HEK293 (cell line): ENCODE data around the gene TICRR.
A peak's percentile ranks its signal among the peaks of the same experiment; 100 is the strongest.

Source experiments
- FEZF1 ChIP-seq: fragments of 450-650 bp; formaldehyde crosslinking; IDR thresholded peaks from 2 replicates; pipeline ENCODE4 v1.5.1; 2016; ENCODE audit warnings: missing biosample characterization, missing genetic modification characterization
- HIC1 ChIP-seq: fragments of 450-650 bp; formaldehyde crosslinking; IDR thresholded peaks from 2 replicates; pipeline ENCODE4 v1.5.1; 2016; ENCODE audit warnings: missing biosample characterization, missing genetic modification characterization
- KLF8 ChIP-seq: fragments of 450-650 bp; formaldehyde crosslinking; IDR thresholded peaks from 2 replicates; pipeline ENCODE4 v1.5.1; 2016; ENCODE audit warnings: missing biosample characterization, missing genetic modification characterization
- MEIS1 ChIP-seq: sonication (generic); formaldehyde crosslinking; IDR thresholded peaks from 2 replicates; pipeline ENCODE4 v1.8.1; 2022; ENCODE audit warnings: missing genetic modification reagents, mild to moderate bottlenecking, borderline replicate concordance
- RBAK ChIP-seq: fragments of 450-650 bp; formaldehyde crosslinking; IDR thresholded peaks from 2 replicates; pipeline ENCODE4 v1.5.1; 2016; ENCODE audit warnings: missing biosample characterization, missing genetic modification characterization
- YY2 ChIP-seq: fragments of 450-650 bp; formaldehyde crosslinking; IDR thresholded peaks from 2 replicates; pipeline ENCODE4 v1.5.1; 2016; ENCODE audit warnings: missing biosample characterization, missing genetic modification characterization
- ZBTB17 ChIP-seq: fragments of 450-650 bp; formaldehyde crosslinking; IDR thresholded peaks from 2 replicates; pipeline ENCODE4 v1.5.1; 2016; ENCODE audit warnings: missing biosample characterization, missing genetic modification characterization
- ZBTB6 ChIP-seq: fragments of 450-650 bp; formaldehyde crosslinking; IDR thresholded peaks from 2 replicates; pipeline ENCODE4 v1.5.1; 2017; ENCODE audit warnings: missing biosample characterization, missing genetic modification characterization
- ZEB2 ChIP-seq: fragments of 450-650 bp; formaldehyde crosslinking; IDR thresholded peaks from 2 replicates; pipeline ENCODE4 v1.5.1; 2016; ENCODE audit warnings: missing biosample characterization, missing genetic modification characterization
- ZFHX2 ChIP-seq: fragments of 450-650 bp; formaldehyde crosslinking; conservative IDR thresholded peaks from 2 replicates; pipeline ENCODE4 v1.5.1; 2016; ENCODE audit warnings: missing biosample characterization, missing genetic modification characterization
- ZFP37 ChIP-seq: fragments of 450-650 bp; formaldehyde crosslinking; IDR thresholded peaks from 2 replicates; pipeline ENCODE4 v1.5.1; 2016; ENCODE audit warnings: missing biosample characterization, missing genetic modification characterization
- ZNF10 ChIP-seq: fragments of 450-650 bp; formaldehyde crosslinking; IDR thresholded peaks from 2 replicates; pipeline ENCODE4 v1.5.1; 2017; ENCODE audit warnings: missing biosample characterization, missing genetic modification characterization
- ZNF112 ChIP-seq: fragments of 450-650 bp; formaldehyde crosslinking; IDR thresholded peaks from 2 replicates; pipeline ENCODE4 v1.5.0; 2017; ENCODE audit warnings: missing biosample characterization, missing genetic modification characterization
- ZNF121 ChIP-seq: fragments of 450-650 bp; formaldehyde crosslinking; IDR thresholded peaks from 2 replicates; pipeline ENCODE4 v1.5.1; 2016; ENCODE audit warnings: missing biosample characterization, missing genetic modification characterization
- ZNF2 ChIP-seq: fragments of 450-650 bp; formaldehyde crosslinking; IDR thresholded peaks from 2 replicates; pipeline ENCODE4 v1.5.1; 2016; ENCODE audit warnings: missing biosample characterization, missing genetic modification characterization
- ZNF223 ChIP-seq: fragments of 450-650 bp; formaldehyde crosslinking; IDR thresholded peaks from 2 replicates; pipeline ENCODE4 v1.5.1; 2016; ENCODE audit warnings: missing biosample characterization, missing genetic modification characterization
- ZNF335 ChIP-seq: fragments of 450-650 bp; formaldehyde crosslinking; conservative IDR thresholded peaks from 2 replicates; pipeline ENCODE4 v1.5.1; 2016; ENCODE audit warnings: missing biosample characterization, missing genetic modification characterization
- ZNF350 ChIP-seq: fragments of 450-650 bp; formaldehyde crosslinking; IDR thresholded peaks from 2 replicates; pipeline ENCODE4 v1.5.0; 2017; ENCODE audit warnings: missing biosample characterization, mild to moderate bottlenecking, missing genetic modification characterization
- ZNF362 ChIP-seq: fragments of 450-650 bp; formaldehyde crosslinking; IDR thresholded peaks from 2 replicates; pipeline ENCODE4 v1.5.1; 2016; ENCODE audit warnings: missing biosample characterization, missing genetic modification characterization
- ZNF398 ChIP-seq: fragments of 450-650 bp; formaldehyde crosslinking; IDR thresholded peaks from 2 replicates; pipeline ENCODE4 v1.5.1; 2017; ENCODE audit warnings: missing biosample characterization, missing genetic modification characterization
- ZNF521 ChIP-seq: fragments of 450-650 bp; formaldehyde crosslinking; IDR thresholded peaks from 2 replicates; pipeline ENCODE4 v1.5.1; 2017; ENCODE audit warnings: missing biosample characterization, mild to moderate bottlenecking, missing genetic modification characterization
- ZNF544 ChIP-seq: fragments of 450-650 bp; formaldehyde crosslinking; IDR thresholded peaks from 2 replicates; pipeline ENCODE4 v1.5.0; 2017; ENCODE audit warnings: missing biosample characterization, missing genetic modification characterization
- ZNF561 ChIP-seq: fragments of 450-650 bp; IDR thresholded peaks from 2 replicates; pipeline ENCODE4 v1.5.1; 2018; ENCODE audit warnings: missing biosample characterization, missing genetic modification characterization, borderline replicate concordance
- ZNF600 ChIP-seq: fragments of 450-650 bp; formaldehyde crosslinking; IDR thresholded peaks from 2 replicates; pipeline ENCODE4 v1.5.1; 2016; ENCODE audit warnings: missing biosample characterization, missing genetic modification characterization
- ZNF626 ChIP-seq: fragments of 450-650 bp; sonication (Bioruptor Pico); formaldehyde crosslinking; IDR thresholded peaks from 2 replicates; pipeline ENCODE4 v1.5.1; 2018; ENCODE audit warnings: missing biosample characterization, missing genetic modification characterization, inconsistent platforms
- ZNF629 ChIP-seq: fragments of 450-650 bp; formaldehyde crosslinking; IDR thresholded peaks from 2 replicates; pipeline ENCODE4 v1.5.1; 2017; ENCODE audit warnings: missing biosample characterization, missing genetic modification characterization
- ZNF670 ChIP-seq: fragments of 450-650 bp; formaldehyde crosslinking; IDR thresholded peaks from 2 replicates; pipeline ENCODE4 v1.5.1; 2016; ENCODE audit warnings: missing biosample characterization, missing genetic modification characterization, low read depth
- ZNF747 ChIP-seq: fragments of 450-650 bp; formaldehyde crosslinking; IDR thresholded peaks from 2 replicates; pipeline ENCODE4 v1.5.1; 2016; ENCODE audit warnings: missing biosample characterization, missing genetic modification characterization
- ZNF785 ChIP-seq: fragments of 450-650 bp; formaldehyde crosslinking; IDR thresholded peaks from 2 replicates; pipeline ENCODE4 v1.5.1; 2016; ENCODE audit warnings: missing biosample characterization, missing genetic modification characterization
- ZNF792 ChIP-seq: fragments of 450-650 bp; formaldehyde crosslinking; IDR thresholded peaks from 2 replicates; pipeline ENCODE4 v1.5.1; 2016; ENCODE audit warnings: missing biosample characterization, missing genetic modification characterization
- ZNF837 ChIP-seq: fragments of 450-650 bp; formaldehyde crosslinking; IDR thresholded peaks from 2 replicates; pipeline ENCODE4 v1.5.1; 2016; ENCODE audit warnings: missing biosample characterization, missing genetic modification characterization
- ZSCAN4 ChIP-seq: fragments of 450-650 bp; formaldehyde crosslinking; IDR thresholded peaks from 2 replicates; pipeline ENCODE4 v1.5.1; 2017; ENCODE audit warnings: missing biosample characterization, missing genetic modification characterization

Gene TICRR

GRCh38 chr15:89654847-89655805 is 79.9 kb downstream of the TICRR start, which contains the start of gene KIF7 (continued):
- no peak for TF ChIP-seq HIC1 (tag by site-specific recombination)
- TF ChIP-seq ZNF747 (tag by site-specific recombination), result no peak
- no peak for TF ChIP-seq ZNF398 (tag by site-specific recombination)
- peak; percentile 63 for TF ChIP-seq ZNF600 (tag by site-specific recombination)
- no peak for TF ChIP-seq ZNF10 (tag by site-specific recombination)
- no peak for TF ChIP-seq YY2 (tag by site-specific recombination)
- peak; percentile 42; the same call in 1 of the 2 replicates for TF ChIP-seq ZFP37
- TF ChIP-seq ZNF785 (tag by site-specific recombination), result no peak
- TF ChIP-seq ZNF350 (tag by site-specific recombination), result no peak
- TF ChIP-seq ZEB2 (tag by site-specific recombination), result peak; percentile 54; the same call in 1 of the 2 replicates
- peak; percentile 63; the same call in 1 of the 2 replicates for TF ChIP-seq ZNF561 (tag by site-specific recombination)
- no peak for TF ChIP-seq ZNF112 (tag by site-specific recombination)
- peak; percentile 83 for TF ChIP-seq ZFHX2 (tag by site-specific recombination)
- no peak for TF ChIP-seq ZNF121 (tag by site-specific recombination)
- peak; percentile 35; the same call in 1 of the 2 replicates for TF ChIP-seq ZNF629 (tag by site-specific recombination)
- TF ChIP-seq ZNF626 (tag by site-specific recombination), result no peak
- no peak for TF ChIP-seq ZSCAN4 (tag by site-specific recombination)
- no peak for TF ChIP-seq ZNF792 (tag by site-specific recombination)
- no peak for TF ChIP-seq FEZF1 (tag by site-specific recombination)
- TF ChIP-seq KLF8, result peak; percentile 68; the same call in 1 of the 2 replicates
- no peak for TF ChIP-seq ZNF362
- TF ChIP-seq ZBTB17 (tag by site-specific recombination), result peak; percentile 51; the same call in 1 of the 2 replicates
- TF ChIP-seq ZNF670 (tag by site-specific recombination), result no peak
- peak; percentile 88 for TF ChIP-seq ZNF335 (tag by site-specific recombination)
- TF ChIP-seq ZNF544 (tag by site-specific recombination), result no peak
- peak; percentile 43; the same call in 1 of the 2 replicates for TF ChIP-seq ZNF2 (tag by site-specific recombination)
- no peak for TF ChIP-seq RBAK (tag by site-specific recombination)
- peak; percentile 37; the same call in 1 of the 2 replicates for TF ChIP-seq ZNF223 (tag by site-specific recombination)
- TF ChIP-seq ZNF521 (tag by site-specific recombination), result no peak
- TF ChIP-seq ZBTB6 (tag by site-specific recombination), result no peak
- TF ChIP-seq MEIS1 (CRISPR knock-in tag), result no peak; the same call in 1 of the 2 replicates
- no peak for TF ChIP-seq ZNF837 (tag by site-specific recombination)
